Measurements from ENCODE around the gene ZBTB20. TPM values are rescaled to one million over a fixed set of nuclear protein-coding genes. Genes with fewer than 3 reads are reported as not detected.

Gene ZBTB20
- total RNA-seq, 1 experiment from 2014 or later = 3.7 TPM

- DNase-seq (no peak), ATAC-seq (peak; percentile 11; the same call in 1 of the 2 replicates)
- no peaks in the 10 kb centered on the region for H3F3A ChIP-seq (ENCODE audit: low read length, unreplicated experiment)
- no peaks in the 10 kb centered on the region for H3K36me3 ChIP-seq (ENCODE audit: low read depth, low read length)
- H3K79me2 ChIP-seq (ENCODE audit: low read length) = no peaks in the 10 kb centered on the region
- TF ChIP-seq, protein P1, sequence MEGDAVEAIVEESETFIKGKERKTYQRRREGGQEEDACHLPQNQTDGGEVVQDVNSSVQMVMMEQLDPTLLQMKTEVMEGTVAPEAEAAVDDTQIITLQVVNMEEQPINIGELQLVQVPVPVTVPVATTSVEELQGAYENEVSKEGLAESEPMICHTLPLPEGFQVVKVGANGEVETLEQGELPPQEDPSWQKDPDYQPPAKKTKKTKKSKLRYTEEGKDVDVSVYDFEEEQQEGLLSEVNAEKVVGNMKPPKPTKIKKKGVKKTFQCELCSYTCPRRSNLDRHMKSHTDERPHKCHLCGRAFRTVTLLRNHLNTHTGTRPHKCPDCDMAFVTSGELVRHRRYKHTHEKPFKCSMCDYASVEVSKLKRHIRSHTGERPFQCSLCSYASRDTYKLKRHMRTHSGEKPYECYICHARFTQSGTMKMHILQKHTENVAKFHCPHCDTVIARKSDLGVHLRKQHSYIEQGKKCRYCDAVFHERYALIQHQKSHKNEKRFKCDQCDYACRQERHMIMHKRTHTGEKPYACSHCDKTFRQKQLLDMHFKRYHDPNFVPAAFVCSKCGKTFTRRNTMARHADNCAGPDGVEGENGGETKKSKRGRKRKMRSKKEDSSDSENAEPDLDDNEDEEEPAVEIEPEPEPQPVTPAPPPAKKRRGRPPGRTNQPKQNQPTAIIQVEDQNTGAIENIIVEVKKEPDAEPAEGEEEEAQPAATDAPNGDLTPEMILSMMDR (conservative IDR thresholded peaks at IDR 0.05; ENCODE audit: low read depth, low read length) = no peak
- TF ChIP-seq EZH2phosphoT487 (IDR thresholded peaks at IDR 0.05; ENCODE audit: borderline replicate concordance, low read length) (no peak), EZH2 (IDR thresholded peaks at IDR 0.05; ENCODE audit: low read length, unreplicated experiment) (no peak)
- intact Hi-C loops (cut with micrococcal nuclease) = loop anchor here (1.0 to 5.0 kb wide), 4 partner anchors 52 to 655 kb away; partner anchors contain the start of gene ZBTB20
- no peaks in the 10 kb centered on the region for H3K9me3 ChIP-seq (ENCODE audit: low read length)
- no peak overlapping the region for H3K4me3 ChIP-seq (ENCODE audit: low read length)
- no TSS peak for BruUV-seq (replicated peaks)
- H3K9me2 ChIP-seq (replicated peaks; ENCODE audit: low read length) = no peaks in the 10 kb centered on the region
- no peaks in the 10 kb centered on the region for H4K20me1 ChIP-seq (ENCODE audit: low read length)
- H3K9ac ChIP-seq (ENCODE audit: low read length) = no peak overlapping the region
- H3K27me3 ChIP-seq (ENCODE audit: low read length) = no peaks in the 10 kb centered on the region
- H3K27ac ChIP-seq (ENCODE audit: low read length) = no peak overlapping the region
- H3K4me1 ChIP-seq (ENCODE audit: insufficient read depth, low read length) = no peaks in the 10 kb centered on the region
- POLR2A ChIA-PET (ENCODE audit: unreplicated experiment) = no interaction called here
- no peak overlapping the region for H3K4me2 ChIP-seq (ENCODE audit: low read length)
- H2AFZ ChIP-seq (ENCODE audit: low read length) = no peak overlapping the region
- CTCF ChIA-PET = interaction anchor here (0.6 kb wide), 1 partner anchor 992 kb away, joined by 4 read pairs; no protein-coding TSS in a partner anchor
Measured at GRCh38 chr3:115040246-115040645, 106.8 kb downstream of the ZBTB20 start.

- TF ChIP-seq EZH2phosphoT487 (IDR thresholded peaks at IDR 0.05; ENCODE audit: borderline replicate concordance, low read length) = no peak
- TF ChIP-seq, protein P1 (conservative IDR thresholded peaks at IDR 0.05; ENCODE audit: low read depth, low read length) = no peak
- TF ChIP-seq EZH2 (IDR thresholded peaks at IDR 0.05; ENCODE audit: low read length, unreplicated experiment) = no peak
- ChIA-PET POLR2A (ENCODE audit: unreplicated experiment) (no interaction called here), CTCF (no interaction called here)
- intact Hi-C loops (cut with micrococcal nuclease) = no loop called here
- H3F3A ChIP-seq (ENCODE audit: low read length, unreplicated experiment) = no peaks in the 10 kb centered on the region
- no peak overlapping the region for H3K27ac ChIP-seq (ENCODE audit: low read length)
- H3K9me3 ChIP-seq (ENCODE audit: low read length) = no peaks in the 10 kb centered on the region
- DNase-seq (no peak), ATAC-seq (no peak)
- H3K9ac ChIP-seq (ENCODE audit: low read length) = no peak overlapping the region
- H3K36me3 ChIP-seq (ENCODE audit: low read depth, low read length) = no peaks in the 10 kb centered on the region
- H3K4me2 ChIP-seq (ENCODE audit: low read length) = no peak overlapping the region
- no peaks in the 10 kb centered on the region for H3K9me2 ChIP-seq (replicated peaks; ENCODE audit: low read length)
- no peaks in the 10 kb centered on the region for H3K79me2 ChIP-seq (ENCODE audit: low read length)
- no peaks in the 10 kb centered on the region for H4K20me1 ChIP-seq (ENCODE audit: low read length)
- H2AFZ ChIP-seq (ENCODE audit: low read length) = no peak overlapping the region
- H3K4me1 ChIP-seq (ENCODE audit: insufficient read depth, low read length) = no peaks in the 10 kb centered on the region
- no peak overlapping the region for H3K4me3 ChIP-seq (ENCODE audit: low read length)
- no TSS peak for BruUV-seq (replicated peaks)
- H3K27me3 ChIP-seq (ENCODE audit: low read length) = no peaks in the 10 kb centered on the region
Measured at GRCh38 chr3:115038817-115039216, 108.3 kb downstream of the ZBTB20 start.

GRCh38 chr3:115022835-115023398 lies 124.2 kb downstream of the ZBTB20 start:
- no peak overlapping the region for H3K4me3 ChIP-seq (ENCODE audit: low read length)
- no peaks in the 10 kb centered on the region for H3K36me3 ChIP-seq (ENCODE audit: low read depth, low read length)
- DNase-seq (peak; percentile 29), ATAC-seq (peak; percentile 74)
- no peaks in the 10 kb centered on the region for H4K20me1 ChIP-seq (ENCODE audit: low read length)
- H3K4me1 ChIP-seq (ENCODE audit: insufficient read depth, low read length) = no peaks in the 10 kb centered on the region
- ChIA-PET CTCF (no interaction called here), POLR2A (ENCODE audit: unreplicated experiment) (no interaction called here)
- no peaks in the 10 kb centered on the region for H3F3A ChIP-seq (ENCODE audit: low read length, unreplicated experiment)
- BruUV-seq (replicated peaks) = no TSS peak
- no peaks in the 10 kb centered on the region for H3K9me2 ChIP-seq (replicated peaks; ENCODE audit: low read length)
- no peak overlapping the region for H2AFZ ChIP-seq (ENCODE audit: low read length)
- no peak overlapping the region for H3K9ac ChIP-seq (ENCODE audit: low read length)
- H3K27ac ChIP-seq (ENCODE audit: low read length) = no peak overlapping the region
- no peaks in the 10 kb centered on the region for H3K9me3 ChIP-seq (ENCODE audit: low read length)
- no peak overlapping the region for H3K4me2 ChIP-seq (ENCODE audit: low read length)
- TF ChIP-seq EZH2phosphoT487 (IDR thresholded peaks at IDR 0.05; ENCODE audit: borderline replicate concordance, low read length) = no peak
- no peak for TF ChIP-seq EZH2 (IDR thresholded peaks at IDR 0.05; ENCODE audit: low read length, unreplicated experiment)
- intact Hi-C loops (cut with micrococcal nuclease) = loop anchor here (5.0 kb wide), 1 partner anchor 146 kb away; no protein-coding TSS in a partner anchor
- no peaks in the 10 kb centered on the region for H3K79me2 ChIP-seq (ENCODE audit: low read length)
- no peaks in the 10 kb centered on the region for H3K27me3 ChIP-seq (ENCODE audit: low read length)

All from PC-3 (cell line).